ENCODE measurements around the gene SNCAIP.
"Not testable (repeated sequence)": the region's sequence is repeated elsewhere in the genome, so short reads cannot be mapped to it uniquely, and the experiment has no call there.

The SNCAIP gene

GRCh38 chr5:122363623-122364022, 51.6 kb downstream of the SNCAIP start:
- no peak for DNase-seq

- no peak for DNase-seq
These were observed 54.5 kb downstream of the SNCAIP start for GRCh38 chr5:122366501-122366900.

DNA sequence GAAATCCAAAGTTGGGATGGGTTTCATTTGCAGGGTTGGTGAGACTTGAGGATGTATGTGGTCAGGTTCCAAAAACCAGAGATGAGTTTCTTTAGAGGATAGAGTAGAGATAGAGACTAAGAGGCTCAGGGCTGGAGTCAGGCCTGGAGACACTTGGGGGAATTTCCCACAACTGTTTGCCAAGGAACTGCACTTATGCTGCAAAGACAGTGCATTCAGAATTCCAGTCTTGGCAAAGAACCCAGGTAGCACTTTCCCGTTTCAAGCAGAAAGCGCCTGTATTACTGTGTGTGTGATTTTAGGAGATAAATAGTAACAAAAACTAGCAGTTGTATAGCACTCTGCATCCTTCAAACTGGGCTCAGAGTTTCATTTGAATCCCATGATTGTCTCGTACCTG, 55.4 kb downstream of the SNCAIP start:
- DNase-seq, result no peak

DNA sequence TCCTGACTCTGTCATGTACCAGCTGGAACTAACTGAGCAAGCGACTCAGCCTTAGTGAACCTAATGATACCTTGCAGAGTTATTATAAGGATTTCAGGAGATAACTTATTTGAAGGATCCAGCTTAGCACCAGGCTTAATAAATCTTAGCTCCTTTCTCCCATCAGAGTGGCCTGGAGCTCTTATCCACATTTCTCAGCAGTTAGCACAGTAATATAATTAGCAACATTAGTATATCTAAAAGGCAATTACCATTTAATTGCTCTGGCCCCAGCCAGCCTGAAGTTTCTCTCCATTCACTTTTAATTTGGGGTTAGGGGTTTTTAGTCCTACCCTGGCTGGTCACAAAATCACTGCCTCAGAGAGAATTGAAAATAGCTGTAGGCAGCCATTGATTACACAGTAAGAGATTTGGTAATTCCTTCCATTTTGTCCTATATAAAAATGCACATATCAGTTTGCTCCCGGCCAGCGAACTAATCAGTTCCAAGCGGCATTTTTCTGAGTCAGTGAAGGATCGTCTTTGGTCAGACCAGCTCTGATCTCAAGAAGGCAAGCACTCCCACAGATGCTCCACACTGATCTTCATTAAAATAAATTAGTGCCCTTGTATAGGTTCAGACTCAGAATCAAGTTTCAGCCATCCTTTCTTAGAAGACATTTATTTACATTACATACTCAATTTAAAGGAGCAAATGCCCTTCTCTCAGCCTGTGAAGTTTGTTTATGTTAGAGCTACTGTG, 56.6 kb downstream of the SNCAIP start:
- no peak for DNase-seq

GRCh38 chr5:122369253-122369815, 57.3 kb downstream of the SNCAIP start:
- no peak for DNase-seq

DNA sequence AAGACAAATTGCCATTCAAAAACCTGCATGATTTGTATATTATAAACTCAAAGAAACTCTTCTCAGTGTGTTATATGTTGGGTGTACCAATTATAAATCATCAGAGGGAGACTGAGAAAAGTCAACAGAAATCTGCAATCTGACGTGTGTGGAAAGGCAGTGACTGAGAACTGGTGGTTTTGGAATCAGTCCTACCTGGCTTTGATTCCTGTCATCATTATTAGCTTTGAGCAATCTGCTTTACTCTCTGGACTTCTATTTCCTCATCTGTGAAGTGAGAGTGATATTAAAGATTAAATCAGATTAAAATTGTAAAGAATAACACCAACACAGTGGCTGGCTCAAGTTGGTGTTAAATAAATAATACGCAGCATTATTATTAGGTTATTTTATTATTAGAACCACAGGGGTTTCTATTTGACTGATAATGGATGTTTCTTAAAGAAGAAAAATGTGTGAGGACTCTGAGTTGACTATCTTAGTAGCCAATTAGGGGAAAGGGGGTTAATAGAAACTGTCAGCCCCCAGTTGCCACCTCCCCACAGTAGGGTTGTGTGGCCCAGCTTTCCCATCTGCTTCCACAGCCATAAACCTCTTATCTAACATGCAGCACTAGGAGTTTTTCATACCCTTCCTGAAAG, 59.6 kb downstream of the SNCAIP start:
- no peak for DNase-seq

GRCh38 chr5:122374110-122374509, 62.1 kb downstream of the SNCAIP start:
- DNase-seq, result no peak

DNA sequence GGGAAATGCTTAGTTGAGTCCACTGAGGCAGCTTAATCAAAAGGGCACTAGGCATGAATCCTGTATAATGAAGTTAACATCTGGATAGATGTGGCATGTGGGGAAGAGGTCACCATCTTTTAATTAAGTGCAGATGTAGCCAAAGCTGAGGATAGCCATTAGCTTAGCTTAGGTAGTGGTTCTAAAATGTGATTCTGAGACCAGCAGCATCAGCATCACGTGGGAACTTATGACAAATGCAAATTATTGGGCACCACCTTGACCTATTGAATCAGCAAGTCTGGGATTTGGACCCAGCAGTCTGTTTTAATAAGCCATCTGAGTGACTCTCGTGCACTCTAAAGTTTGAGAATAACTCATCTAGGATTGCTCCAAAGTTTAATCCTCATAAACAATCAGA, 63.8 kb downstream of the SNCAIP start:
- no peak for DNase-seq

DNA sequence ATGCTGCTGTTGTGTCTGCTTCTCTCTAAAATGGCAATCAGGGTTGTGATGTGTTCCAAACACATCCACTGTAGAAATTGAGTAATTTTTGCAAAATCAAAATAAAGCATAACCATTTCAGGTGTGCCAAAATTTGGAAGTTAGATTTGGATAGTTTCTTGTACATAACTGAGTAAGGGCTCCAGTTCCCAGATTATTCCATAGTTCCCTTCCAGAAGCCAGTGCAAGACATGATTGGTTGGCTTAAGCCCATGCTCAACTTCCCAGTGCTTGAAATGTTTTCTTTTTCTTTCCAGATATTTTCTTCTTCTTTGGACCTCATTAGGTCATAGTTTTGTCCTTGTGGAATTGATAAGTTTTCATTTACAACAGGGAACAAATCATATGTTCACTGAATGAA, 64.2 kb downstream of the SNCAIP start:
- DNase-seq, result no peak

GRCh38 chr5:122377026-122377425, 65.0 kb downstream of the SNCAIP start:
- no peak for DNase-seq

GRCh38 chr5:122382938-122383337, 70.9 kb downstream of the SNCAIP start:
- not testable (repeated sequence) for DNase-seq

DNA sequence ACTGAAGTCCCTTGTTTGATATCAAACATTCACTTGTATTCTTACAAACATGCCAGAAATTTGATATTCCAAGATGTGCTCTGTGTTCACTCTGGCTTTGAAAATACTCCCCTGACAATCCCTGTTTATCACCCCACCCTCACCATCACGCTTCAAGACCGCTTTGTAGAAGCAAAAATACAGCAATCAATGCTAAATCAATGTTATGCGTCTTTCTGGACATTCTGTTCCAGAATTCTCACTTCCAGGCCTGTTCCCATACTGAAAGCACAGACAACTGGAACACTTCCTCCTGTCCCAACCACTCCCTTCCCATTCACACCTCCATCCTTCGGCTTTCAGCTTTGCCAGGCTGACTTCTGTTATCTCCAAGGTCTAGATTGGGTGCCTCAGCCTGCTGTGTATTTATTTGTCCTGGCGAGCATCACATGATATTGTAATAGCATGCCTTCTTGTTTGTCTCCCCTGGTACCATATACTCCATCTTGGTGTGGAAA, 72.8 kb downstream of the SNCAIP start:
- DNase-seq, result no peak

DNA sequence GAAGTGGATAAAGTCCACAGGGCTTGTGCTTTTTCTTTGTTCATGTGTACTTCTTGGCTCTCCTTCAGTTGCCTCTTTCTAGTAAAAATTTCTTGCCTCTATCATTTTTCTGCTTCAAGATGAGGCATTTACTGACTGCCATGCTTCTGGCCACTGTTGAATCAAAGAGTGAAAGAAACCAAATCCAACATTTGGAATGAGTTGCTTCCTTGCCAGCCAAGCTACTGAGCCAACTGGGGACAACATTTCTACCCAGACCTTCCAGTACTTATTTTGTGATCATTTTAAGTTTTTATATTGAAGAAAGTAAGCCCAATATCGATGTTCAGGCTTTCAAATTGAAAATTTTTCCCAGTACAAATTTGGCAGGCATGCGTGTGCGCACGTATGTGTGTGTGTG, 73.2 kb downstream of the SNCAIP start:
- no peak for DNase-seq

- DNase-seq, result no peak
These were observed 73.8 kb downstream of the SNCAIP start for GRCh38 chr5:122385808-122386207.

DNA sequence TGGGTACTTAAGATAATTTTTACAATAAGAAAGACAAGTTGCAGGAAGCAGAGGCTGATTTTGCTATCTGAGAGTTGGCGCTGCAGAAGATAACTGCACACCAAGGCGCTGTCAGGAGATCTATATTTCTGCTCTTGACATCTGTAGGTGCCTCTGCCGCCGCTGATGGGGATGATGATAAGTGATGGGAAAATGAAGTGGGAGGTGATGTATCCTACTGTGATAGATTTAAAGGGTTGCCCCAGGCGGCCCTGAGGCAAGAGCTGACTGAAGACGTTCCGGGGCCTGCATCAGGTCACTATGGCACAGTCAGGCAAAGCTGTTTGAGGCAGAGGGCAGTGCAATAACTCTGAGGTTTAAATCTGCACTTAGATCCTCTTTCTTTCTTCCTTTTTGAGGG, 78.1 kb downstream of the SNCAIP start:
- DNase-seq, result no peak

GRCh38 chr5:122390694-122391093, 78.7 kb downstream of the SNCAIP start:
- DNase-seq, result no peak

GRCh38 chr5:122391621-122392020, 79.6 kb downstream of the SNCAIP start:
- DNase-seq, result no peak

DNA sequence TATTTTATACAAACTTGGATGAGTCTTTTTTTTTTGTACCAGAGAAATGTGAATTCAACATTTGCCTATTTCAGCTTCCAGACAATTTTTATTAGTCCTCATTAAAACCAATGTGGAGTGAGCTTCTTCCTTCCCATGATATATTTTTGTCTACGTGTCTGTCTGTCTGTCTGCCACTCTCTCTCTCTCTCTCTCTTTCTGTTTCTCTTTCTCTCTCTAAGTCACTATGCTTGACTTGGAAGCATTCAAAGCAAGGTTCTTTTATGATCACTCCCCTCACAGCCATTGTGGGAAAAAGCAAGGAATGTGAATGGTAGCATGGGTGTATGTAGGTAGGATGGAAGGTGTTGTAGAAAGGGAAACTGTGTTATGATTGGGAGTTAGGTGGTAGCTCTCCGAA, 80.2 kb downstream of the SNCAIP start:
- DNase-seq, result no peak

GRCh38 chr5:122392824-122393223, 80.8 kb downstream of the SNCAIP start:
- DNase-seq, result no peak

- no peak for DNase-seq
These were observed 82.4 kb downstream of the SNCAIP start for GRCh38 chr5:122394284-122394930.

DNA sequence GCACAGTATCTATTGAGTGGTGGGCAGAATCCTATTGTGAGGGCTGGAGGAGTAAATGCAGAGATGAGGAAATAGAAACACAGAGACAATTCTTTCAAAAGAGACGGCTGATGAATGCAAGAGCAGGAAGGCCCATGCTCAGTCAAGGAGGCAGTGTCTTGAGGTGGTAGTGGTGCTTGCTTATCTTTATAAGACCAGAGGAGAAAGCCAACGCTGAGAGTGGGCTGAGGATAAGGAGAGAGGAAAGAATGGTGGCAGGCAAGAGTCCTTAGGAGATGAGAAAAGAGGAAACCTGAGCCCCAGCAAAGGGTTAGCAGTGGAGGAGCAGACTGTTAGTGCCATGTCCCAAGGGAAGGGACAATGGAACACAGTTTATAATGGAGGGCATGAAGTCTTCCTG, 86.0 kb downstream of the SNCAIP start:
- no peak for DNase-seq

DNA sequence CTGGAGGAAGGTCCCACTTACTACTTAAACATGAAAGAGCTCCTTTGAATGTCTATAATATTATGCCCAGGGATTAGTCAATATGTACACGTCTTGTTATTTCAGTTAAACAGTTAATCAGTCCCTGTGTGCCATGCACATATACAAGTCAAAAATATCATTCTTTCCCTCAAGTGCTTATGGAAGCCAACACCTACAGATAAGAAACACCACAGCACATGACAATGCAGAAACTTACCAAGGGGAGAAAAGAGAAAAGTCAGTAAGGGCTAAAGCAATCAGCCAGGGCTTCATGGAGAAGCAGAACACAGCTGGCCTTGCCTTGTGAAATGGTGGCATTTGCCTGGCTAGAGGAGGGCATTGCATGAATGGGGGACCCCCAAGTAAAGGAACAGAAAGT, 88.3 kb downstream of the SNCAIP start:
- no peak for DNase-seq

- no peak for DNase-seq
These were observed 88.9 kb downstream of the SNCAIP start for GRCh38 chr5:122400938-122401337.
